HFFc6 (cell line): ENCODE data around the gene ITGB5. TPM values are rescaled to one million over a fixed set of nuclear protein-coding genes. Genes with fewer than 3 reads are reported as not detected.

Source experiments
- DNase-seq: peaks from one replicate; pipeline ENCODE4 v3.0.0-alpha.2; 2018
- H3K27ac Mint-ChIP-seq: 2 replicates; pipeline ENCODE4 v1.8.0; 2020; ENCODE audit warnings: mild to moderate bottlenecking, mixed read lengths
- H3K27me3 Mint-ChIP-seq: 2 replicates; pipeline ENCODE4 v1.8.0; 2021; ENCODE audit warnings: mild to moderate bottlenecking, moderate library complexity, mixed read lengths; ENCODE audit not compliant: insufficient read depth
- H3K36me3 Mint-ChIP-seq: 2 replicates; pipeline ENCODE4 v1.8.0; 2021; ENCODE audit warnings: low read depth, mixed read lengths
- H3K4me1 Mint-ChIP-seq: 2 replicates; pipeline ENCODE4 v1.8.0; 2020; ENCODE audit warnings: low read depth, mixed read lengths
- H3K4me3 Mint-ChIP-seq: 2 replicates; pipeline ENCODE4 v1.8.0; 2020; ENCODE audit warnings: mild to moderate bottlenecking, moderate library complexity, mixed read lengths
- H3K9me3 Mint-ChIP-seq: 2 replicates; pipeline ENCODE4 v1.8.0; 2020; ENCODE audit warnings: mild to moderate bottlenecking, mixed read lengths
- CTCF ChIP-seq: fragments of 200-600 bp; sonication (generic); IDR thresholded peaks from 2 replicates; pipeline ENCODE4 v1.5.0; 2021; ENCODE audit warnings: antibody characterized with exemption, mild to moderate bottlenecking
- total RNA-seq, 6 experiments: library from RNA; stranded (reverse); fragmentation: NEBNext Ultra II Directional; extraction: Animal tissue kit (Norgen Biotek cat#: 25700); gene quantifications; 2 replicates in 1 of 6; 3 replicates in 5 of 6; pipeline ENCODE4 v1.2.3, GENCODE V29; 2021

ITGB5 gene
- total RNA-seq, 6 experiments from 2014 or later: 203 to 332 (median 220) TPM

- Mint-ChIP-seq H3K27ac (no peak overlapping the region), H3K36me3 (0 out of 2 replicates have a peak, but pooled peaks cover 4% of the 10 kb centered on the region), H3K9me3 (no peaks in the 10 kb centered on the region), H3K27me3 (peaks cover 1% of the 10 kb centered on the region; the same call in 1 of the 2 replicates), H3K4me1 (no peaks in the 10 kb centered on the region), H3K4me3 (no peak overlapping the region)
- DNase-seq: no peak
- no peak for TF ChIP-seq CTCF
Measured at GRCh38 chr3:124800511-124801258, 86.5 kb downstream of the ITGB5 start.

GRCh38 chr3:124800076-124800475 lies 87.1 kb downstream of the ITGB5 start:
- H3K27ac Mint-ChIP-seq: no peak overlapping the region
- no peak for DNase-seq
- no peaks in the 10 kb centered on the region for H3K4me1 Mint-ChIP-seq
- no peak for TF ChIP-seq CTCF
- no peaks in the 10 kb centered on the region for H3K9me3 Mint-ChIP-seq
- no peak overlapping the region for H3K4me3 Mint-ChIP-seq
- H3K27me3 Mint-ChIP-seq: peaks cover 1% of the 10 kb centered on the region; the same call in 1 of the 2 replicates
- 0 out of 2 replicates have a peak, but pooled peaks cover 4% of the 10 kb centered on the region for H3K36me3 Mint-ChIP-seq

GRCh38 chr3:124799676-124800075 lies 87.5 kb downstream of the ITGB5 start:
- H3K4me1 Mint-ChIP-seq: peaks cover 3% of the 10 kb centered on the region; the same call in 1 of the 2 replicates
- peaks cover 8% of the 10 kb centered on the region; the same call in 1 of the 2 replicates for H3K36me3 Mint-ChIP-seq
- DNase-seq: no peak
- no peak for TF ChIP-seq CTCF
- peaks cover 1% of the 10 kb centered on the region; the same call in 1 of the 2 replicates for H3K27me3 Mint-ChIP-seq
- H3K4me3 Mint-ChIP-seq: no peak overlapping the region
- no peak overlapping the region for H3K27ac Mint-ChIP-seq
- H3K9me3 Mint-ChIP-seq: no peaks in the 10 kb centered on the region

- H3K4me1 Mint-ChIP-seq: peaks cover 21% of the 10 kb centered on the region
- DNase-seq: no peak
- no peak overlapping the region for H3K27ac Mint-ChIP-seq
- H3K4me3 Mint-ChIP-seq: no peak overlapping the region
- peaks cover 1% of the 10 kb centered on the region for H3K27me3 Mint-ChIP-seq
- no peaks in the 10 kb centered on the region for H3K9me3 Mint-ChIP-seq
- H3K36me3 Mint-ChIP-seq: peaks cover 7% of the 10 kb centered on the region
- TF ChIP-seq CTCF: no peak
Measured at GRCh38 chr3:124797426-124797945, 89.7 kb downstream of the ITGB5 start.

GRCh38 chr3:124796477-124796876 lies 90.7 kb downstream of the ITGB5 start:
- no peak for DNase-seq
- no peak for TF ChIP-seq CTCF
- Mint-ChIP-seq H3K27ac (no peak overlapping the region), H3K9me3 (no peaks in the 10 kb centered on the region), H3K4me1 (peaks cover 31% of the 10 kb centered on the region), H3K27me3 (no peaks in the 10 kb centered on the region; the same call in 1 of the 2 replicates), H3K4me3 (no peak overlapping the region), H3K36me3 (peaks cover 6% of the 10 kb centered on the region)
